GM18505 (cell line): ENCODE data around the gene SCUBE1.

Experiments used
- ATAC-seq: cut with Tn5 transposase; IDR thresholded peaks from one replicate; pipeline ENCODE4 v1.9.1; 2021; ENCODE audit not compliant: unreplicated experiment
- POLR2A ChIP-seq: IDR thresholded peaks from 4 replicates; pipeline ENCODE4 v1.6.1; 2011; ENCODE audit warnings: borderline replicate concordance; ENCODE audit not compliant: insufficient read depth, insufficient read length; ENCODE audit errors: extremely low read depth

The SCUBE1 gene

DNA sequence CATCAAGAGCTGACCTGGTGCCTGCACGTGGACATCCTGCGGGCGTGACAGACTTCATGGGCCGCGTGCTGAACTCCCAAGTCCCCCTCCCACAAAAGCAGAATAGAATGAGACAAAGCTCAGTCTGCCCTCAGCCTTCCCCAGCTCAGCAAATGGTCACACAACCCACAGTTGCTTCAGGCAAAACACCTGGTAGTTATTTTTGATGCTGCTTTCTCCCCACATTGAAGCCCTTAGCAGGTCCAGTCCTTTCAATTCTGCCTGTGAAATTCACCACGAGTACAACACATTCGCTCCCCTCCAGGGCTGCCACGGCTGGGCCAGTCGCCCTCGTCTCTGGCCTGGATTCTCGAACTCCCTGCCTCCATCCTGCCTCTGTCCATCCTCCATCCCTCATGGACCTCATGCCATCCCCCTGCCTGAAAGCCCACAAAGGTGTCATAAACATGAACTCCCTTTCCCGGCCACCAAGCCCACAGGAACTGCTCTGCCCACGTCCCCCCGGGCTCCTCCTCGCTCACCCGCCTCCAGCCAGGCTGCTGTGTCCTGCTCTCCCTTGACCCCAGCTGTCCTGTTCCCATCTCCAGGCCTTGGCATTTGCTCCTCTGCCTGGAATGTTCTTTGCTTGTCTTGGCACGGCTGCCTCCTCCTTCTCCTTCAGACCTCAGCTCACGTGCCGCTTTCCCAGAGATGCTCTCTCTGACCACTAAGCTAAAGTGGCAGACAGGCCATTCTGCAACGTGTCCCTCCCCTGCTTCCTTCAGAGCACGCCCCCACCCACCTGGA, 42.1 kb downstream of the SCUBE1 start:
- TF ChIP-seq POLR2A: no peak

DNA sequence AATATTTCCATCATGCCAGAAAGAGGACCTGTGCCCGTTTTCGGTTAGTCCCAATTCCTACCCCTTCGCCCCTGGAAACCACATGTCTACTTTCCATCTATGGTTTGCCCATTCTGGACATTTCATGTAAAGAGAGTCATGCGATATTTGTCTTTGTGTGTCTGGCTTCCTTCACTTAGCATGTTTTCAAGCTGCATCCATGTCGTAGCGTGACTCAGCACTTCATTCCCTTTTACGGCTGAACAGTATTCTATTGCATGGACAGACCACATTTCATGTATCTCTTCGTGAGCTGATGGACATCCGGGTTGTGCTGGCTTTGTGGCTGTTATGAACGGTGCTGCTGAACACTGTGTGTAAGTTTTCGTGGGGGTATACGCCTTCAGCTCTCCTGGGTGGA, 43.4 kb downstream of the SCUBE1 start:
- TF ChIP-seq POLR2A: no peak
- no peak for ATAC-seq

More for the DNA sequence above, 42.1 kb downstream of the SCUBE1 start:
- no peak for ATAC-seq

- no peak for ATAC-seq
- TF ChIP-seq POLR2A: no peak
Measured at GRCh38 chr22:43298062-43298801, 44.9 kb downstream of the SCUBE1 start.

DNA sequence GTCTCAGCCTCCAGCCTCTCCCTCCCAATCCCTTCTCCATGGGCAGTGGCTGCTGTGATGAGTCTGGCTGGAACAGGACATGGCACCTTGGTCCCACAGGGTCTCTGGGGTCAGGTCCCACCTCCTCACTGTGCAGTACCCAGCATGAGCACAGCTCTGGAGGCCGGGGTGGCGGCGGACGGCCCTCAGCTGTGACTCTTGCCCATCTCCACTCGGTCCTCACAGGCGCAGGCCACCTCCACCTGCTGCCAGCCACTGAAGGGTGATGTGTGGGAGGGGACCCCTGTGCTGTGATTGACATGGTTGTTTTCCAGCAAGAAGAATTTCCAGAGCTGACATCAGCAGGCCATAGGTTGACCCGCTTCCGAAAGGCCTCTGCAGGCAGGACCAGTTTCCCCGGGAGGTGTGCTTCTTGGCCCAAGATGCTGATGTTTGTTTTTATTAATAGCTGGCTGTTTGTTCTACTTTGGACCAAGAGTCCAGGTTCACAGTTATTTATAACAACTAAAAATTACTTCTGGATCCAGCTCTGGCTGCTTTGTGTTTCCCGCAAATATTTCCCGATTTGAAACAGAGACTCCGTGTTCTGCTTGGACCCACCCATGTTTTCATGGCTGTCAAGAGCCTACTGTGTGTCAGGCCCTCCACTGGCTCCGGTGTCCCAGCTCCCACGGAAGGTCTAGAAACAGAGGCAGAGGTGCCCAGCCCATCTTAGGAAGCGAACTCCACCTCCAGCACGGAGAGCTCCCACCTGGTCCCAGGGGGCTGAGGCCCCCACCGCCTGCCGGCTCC, 45.7 kb downstream of the SCUBE1 start:
- no peak for ATAC-seq
- no peak for TF ChIP-seq POLR2A

- no peak for TF ChIP-seq POLR2A
- no peak for ATAC-seq
Measured at GRCh38 chr22:43296276-43296902, 46.8 kb downstream of the SCUBE1 start.

DNA sequence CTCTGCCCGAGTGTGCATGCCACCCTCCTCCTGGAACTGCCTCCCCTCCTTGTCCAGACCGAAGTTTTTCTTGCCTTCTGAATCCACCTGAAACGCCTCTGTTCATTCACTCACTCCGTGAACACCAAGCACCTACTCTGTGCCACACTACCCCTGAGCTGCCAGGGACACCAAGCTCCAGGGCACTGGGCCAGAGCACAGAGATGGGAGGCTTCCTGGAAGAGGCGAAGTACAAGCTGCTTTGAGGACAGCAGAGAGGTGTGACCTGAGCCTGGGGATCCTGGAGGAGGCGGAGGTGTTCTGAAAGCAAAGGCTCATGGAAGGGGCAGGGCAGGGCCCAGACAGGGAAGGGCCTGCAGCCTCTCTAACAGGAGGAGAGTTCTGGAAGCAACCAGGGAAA, 47.5 kb downstream of the SCUBE1 start:
- no peak for ATAC-seq
- no peak for TF ChIP-seq POLR2A

GRCh38 chr22:43295173-43295572, 48.0 kb downstream of the SCUBE1 start:
- TF ChIP-seq POLR2A: no peak
- no peak for ATAC-seq

GRCh38 chr22:43293655-43294392, 49.3 kb downstream of the SCUBE1 start:
- no peak for ATAC-seq
- TF ChIP-seq POLR2A: no peak

DNA sequence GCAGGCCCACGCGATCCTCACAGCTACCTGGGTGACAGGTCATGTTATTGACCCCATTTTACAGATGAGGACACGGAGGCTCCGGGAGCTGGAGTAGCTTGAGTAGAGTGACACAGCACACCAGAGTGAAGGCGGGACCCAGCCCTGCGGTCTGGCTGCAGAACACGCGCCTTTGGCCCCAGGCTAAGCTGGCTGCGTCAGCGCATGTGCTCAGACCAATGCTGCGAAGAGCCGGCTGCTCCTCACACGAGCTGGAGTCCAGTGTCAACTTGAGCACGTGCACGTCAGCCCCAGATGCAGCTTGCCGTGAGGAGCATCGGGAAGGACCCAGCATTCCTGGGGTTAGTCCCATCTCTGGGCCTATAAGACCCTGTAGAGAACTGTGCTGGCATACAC, 49.9 kb downstream of the SCUBE1 start:
- no peak for ATAC-seq
- TF ChIP-seq POLR2A: no peak

DNA sequence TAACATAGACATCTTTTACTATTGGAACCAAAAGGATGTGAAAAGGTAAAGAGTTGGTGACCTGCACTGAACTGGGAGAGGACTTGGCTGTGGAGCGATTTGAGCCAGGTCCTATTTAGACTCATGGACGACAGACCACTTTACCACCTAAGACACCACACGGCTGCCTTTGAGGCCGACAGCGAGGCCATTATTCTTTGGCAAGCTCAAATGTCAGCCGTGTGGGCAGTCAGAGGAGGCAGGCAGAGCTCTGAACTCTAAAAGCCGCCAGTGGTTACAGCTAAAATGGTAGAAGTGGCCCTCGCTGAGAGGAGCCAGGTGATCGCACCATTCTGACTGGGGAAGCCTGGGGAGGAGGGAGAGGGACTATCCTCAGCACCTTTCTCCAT, 50.5 kb downstream of the SCUBE1 start:
- TF ChIP-seq POLR2A: no peak
- ATAC-seq: no peak

GRCh38 chr22:43291381-43291780, 51.8 kb downstream of the SCUBE1 start:
- no peak for ATAC-seq
- TF ChIP-seq POLR2A: no peak

DNA sequence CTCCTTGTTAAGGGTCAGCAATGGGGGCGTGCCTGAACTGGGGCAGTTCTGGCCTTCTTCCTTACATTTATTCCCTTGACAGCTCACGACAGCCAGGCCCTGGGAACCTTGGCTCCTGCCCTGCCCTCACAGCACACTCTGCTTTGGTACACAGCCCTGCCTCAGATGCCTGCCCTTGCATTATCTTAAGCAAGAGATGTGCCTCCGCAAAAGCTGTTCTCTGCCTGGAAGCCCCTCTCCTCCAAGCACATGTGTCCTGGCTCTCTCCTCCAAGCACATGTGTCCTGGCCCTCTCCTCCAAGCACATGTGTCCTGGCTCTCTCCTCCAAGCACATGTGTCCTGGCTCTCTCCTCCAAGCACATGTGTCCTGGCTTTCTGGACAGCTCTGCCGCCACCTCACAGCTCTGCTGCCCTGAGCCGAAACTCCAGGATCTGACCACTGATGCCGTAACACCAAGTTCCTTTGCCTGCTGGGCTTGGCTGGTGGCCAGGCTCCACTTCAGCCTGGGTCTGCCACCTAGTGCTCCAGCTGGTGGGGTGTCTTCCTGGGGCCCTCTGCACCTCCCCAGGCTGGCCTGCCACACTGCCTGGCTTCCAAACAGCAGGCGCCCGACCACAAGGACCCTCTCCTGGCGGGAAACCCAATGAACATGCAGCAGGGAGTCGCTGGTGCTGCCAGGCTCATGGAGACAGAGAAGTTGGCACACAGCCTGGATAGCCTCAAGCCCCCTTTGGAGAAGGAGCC, 53.0 kb downstream of the SCUBE1 start:
- no peak for TF ChIP-seq POLR2A
- ATAC-seq: no peak

DNA sequence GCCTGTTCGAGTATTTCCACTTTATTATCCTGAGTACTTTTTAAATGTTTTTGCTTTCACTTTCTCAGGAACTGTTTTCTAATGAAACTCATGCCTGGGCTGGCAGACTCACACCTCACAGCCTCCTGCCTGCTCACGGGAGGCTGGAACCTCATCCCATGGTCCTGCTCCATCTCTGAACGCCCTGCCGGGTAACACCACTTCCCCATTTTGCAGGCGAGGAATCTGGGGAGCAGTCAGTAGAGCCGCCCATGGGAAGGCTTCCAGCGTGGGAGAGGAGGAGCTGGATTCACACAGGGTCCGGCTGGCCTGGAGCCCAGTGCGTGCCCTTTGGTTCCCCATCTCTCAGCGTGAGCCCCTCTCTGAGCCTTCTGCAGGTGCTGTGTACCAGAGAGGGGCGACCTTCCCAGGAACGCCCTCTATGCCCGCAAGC, 53.6 kb downstream of the SCUBE1 start:
- TF ChIP-seq POLR2A: no peak
- ATAC-seq: no peak
